Naive thymus-derived CD4-positive, alpha-beta T cell (primary cell): Measurements from ENCODE around the gene ZNF774. TPM values are rescaled to one million over a fixed set of nuclear protein-coding genes. Genes with fewer than 3 reads are reported as not detected.
A peak's percentile ranks its signal among the peaks of the same experiment; 100 is the strongest.

Experiments
- ATAC-seq: fragments of 150-1000 bp; cut with Tn5 transposase; 2 replicates; pipeline ENCODE4 v1.10.0; 2021; ENCODE audit warnings: mild to moderate bottlenecking, moderate library complexity
- CTCF ChIA-PET: fragments of 350-600 bp; sonication (Branson Sonifier 250); formaldehyde crosslinking; loops from one replicate; lab custom pipeline; 2021; ENCODE audit warnings: antibody characterized with exemption; lab: Charles Lee
- POLR2A ChIA-PET: fragments of 350-600 bp; sonication (Branson Sonifier 250); formaldehyde crosslinking; loops from one replicate; lab custom pipeline; 2021; ENCODE audit warnings: antibody characterized with exemption, inconsistent platforms; lab: Charles Lee
- DNase-seq, 9 donors: peaks; one replicate each; pipeline versions ENCODE4 v3.0.0 to v3.0.0-alpha.2; 2020 to 2022; ENCODE audit warnings: mixed read lengths in 1 of 9
- H3K27ac ChIP-seq: one replicate; pipeline ENCODE4 v1.7.0; 2013; ENCODE audit warnings: mild to moderate bottlenecking, low read depth, low read length, moderate library complexity
- H3K27me3 ChIP-seq, 2 donors: one replicate each; pipeline ENCODE4 v1.7.0; 2013; ENCODE audit warnings: low read length in 2 of 2, mild to moderate bottlenecking in 2 of 2, moderate library complexity in 2 of 2; ENCODE audit not compliant: control insufficient read depth in 2 of 2, insufficient read depth in 2 of 2
- H3K36me3 ChIP-seq, 3 experiments: 1 replicate in 2 of 3; 2 replicates in 1 of 3; pipeline ENCODE4 v1.7.0; 2013; ENCODE audit warnings: low read length in 3 of 3, mild to moderate bottlenecking in 3 of 3, moderate library complexity in 1 of 3; ENCODE audit not compliant: insufficient read depth in 3 of 3, control insufficient read depth in 2 of 3
- H3K4me1 ChIP-seq, 2 donors: one replicate each; pipeline ENCODE4 v1.7.0; 2013; ENCODE audit warnings: low read length in 2 of 2, mild to moderate bottlenecking in 2 of 2, moderate library complexity in 1 of 2; ENCODE audit not compliant: control insufficient read depth in 2 of 2, insufficient read depth in 2 of 2
- H3K4me3 ChIP-seq: 2 replicates; pipeline ENCODE4 v1.7.0; 2013; ENCODE audit warnings: mild to moderate bottlenecking, low read length
- H3K9me3 ChIP-seq, 3 experiments: 1 replicate in 2 of 3; 2 replicates in 1 of 3; pipeline ENCODE4 v1.7.0; 2013; ENCODE audit warnings: low read length in 3 of 3; ENCODE audit not compliant: control insufficient read depth in 2 of 3
- H3K27ac Mint-ChIP-seq, 9 donors: one replicate each; pipeline ENCODE4 v1.8.0; 2020 to 2022; ENCODE audit warnings: mixed read lengths in 9 of 9, mild to moderate bottlenecking in 8 of 9, moderate library complexity in 5 of 9, inconsistent platforms in 2 of 9
- H3K27me3 Mint-ChIP-seq, 5 donors: one replicate each; pipeline ENCODE4 v1.8.0; 2021 to 2022; ENCODE audit warnings: mixed read lengths in 5 of 5, mild to moderate bottlenecking in 1 of 5
- H3K36me3 Mint-ChIP-seq, 5 donors: one replicate each; pipeline ENCODE4 v1.8.0; 2020 to 2022; ENCODE audit warnings: mixed read lengths in 5 of 5, mild to moderate bottlenecking in 3 of 5, inconsistent platforms in 1 of 5
- H3K4me1 Mint-ChIP-seq, 7 donors: one replicate each; pipeline ENCODE4 v1.8.0; 2020 to 2022; ENCODE audit warnings: mixed read lengths in 7 of 7, mild to moderate bottlenecking in 3 of 7, inconsistent platforms in 1 of 7
- H3K4me3 Mint-ChIP-seq, 10 donors: one replicate each; pipeline ENCODE4 v1.8.0; 2020 to 2022; ENCODE audit warnings: mild to moderate bottlenecking in 10 of 10, mixed read lengths in 10 of 10, moderate library complexity in 6 of 10, inconsistent platforms in 2 of 10
- H3K9me3 Mint-ChIP-seq, 11 donors: one replicate each; pipeline ENCODE4 v1.8.0; 2020 to 2022; ENCODE audit warnings: mixed read lengths in 11 of 11, mild to moderate bottlenecking in 4 of 11, inconsistent platforms in 1 of 11, moderate library complexity in 1 of 11
- intact Hi-C, 2 donors: fragments of 100-400 bp; cut with micrococcal nuclease; formaldehyde crosslinking; loops; one replicate each; pipeline ENCODE4 v1.15.1; 2023
- polyA plus RNA-seq, 2 donors: library from polyadenylated mRNA; unstranded; fragments of 300-500 nt; fragmentation: Illumina TruSeq; gene quantifications; one replicate each; pipeline ENCODE4 v1.2.3, GENCODE V29; 2021
- total RNA-seq, 6 experiments: library from RNA in 5 of 6; stranded (reverse) in 5 of 6; gene quantifications; 1 replicate in 5 of 6; 2 replicates in 1 of 6; pipeline ENCODE4 v1.2.3 and lab custom pipeline; 2021 to 2026

Gene ZNF774
- total and polyA plus RNA-seq, 7 experiments from 2014 or later, result 0.08 to 2.0 (median 0.41) TPM

- peak overlapping the region; percentile 7 to 92 (median 56) for H3K27ac Mint-ChIP-seq
- Histone ChIP-seq H3K27me3 (no peaks in the 10 kb centered on the region), H3K4me3 (peak overlapping the region; percentile 11), H3K27ac (no peak overlapping the region), H3K4me1 (peaks cover 32 to 35% of the 10 kb centered on the region in 2 donors), H3K9me3 (peaks cover 0 to 10% (median 7%) of the 10 kb centered on the region in 3 experiments), H3K36me3 (no peaks in the 10 kb centered on the region)
- CTCF ChIA-PET, result interaction anchor here (1.5 kb wide), 1 partner anchor 15 kb away, joined by 8 read pairs; no protein-coding TSS in a partner anchor
- intact Hi-C loops, result loop anchor here (1.0 to 5.0 kb wide), 5 partner anchors 12 to 341 kb away; partner anchors contain the start of genes IQGAP1 (in 2 of the 2) and BLM (in 1 of the 2)
- ATAC-seq (peak; percentile 98), DNase-seq (peak in 8 of 9 donors; percentile 58 to 81 (median 74))
- peaks cover 0 to 47% (median 0%) of the 10 kb centered on the region in 5 donors for H3K36me3 Mint-ChIP-seq
- H3K4me3 Mint-ChIP-seq, result peak overlapping the region; percentile 66 to 87 (median 72)
- POLR2A ChIA-PET, result interaction anchor here (0.6 to 3.3 kb wide), 6 partner anchors 9 to 24 kb away, joined by 3 to 24 read pairs (median 5); partner anchors contain the start of gene IQGAP1
- no peaks in the 10 kb centered on the region for H3K27me3 Mint-ChIP-seq
- peaks cover 0 to 25% (median 15%) of the 10 kb centered on the region in 11 donors for H3K9me3 Mint-ChIP-seq
- peaks cover 24 to 59% (median 48%) of the 10 kb centered on the region in 7 donors for H3K4me1 Mint-ChIP-seq
Observed at GRCh38 chr15:90376789-90377188, 24.7 kb downstream of the ZNF774 start.

GRCh38 chr15:90379263-90379662 lies 27.2 kb downstream of the ZNF774 start:
- intact Hi-C loops, result loop anchor here (5.0 kb wide), 2 partner anchors 33 to 338 kb away; partner anchors contain the start of gene BLM (in 1 of the 2)
- Mint-ChIP-seq H3K27me3 (no peaks in the 10 kb centered on the region), H3K4me3 (peak overlapping the region in 3 of 10 donors; percentile 34 to 37 (median 35)), H3K4me1 (peaks cover 24 to 64% (median 48%) of the 10 kb centered on the region in 7 donors), H3K9me3 (peaks cover 0 to 25% (median 15%) of the 10 kb centered on the region in 11 donors), H3K27ac (peak overlapping the region in 1 of 9 donors; percentile 10), H3K36me3 (peaks cover 0 to 46% (median 0%) of the 10 kb centered on the region in 5 donors)
- Histone ChIP-seq H3K36me3 (no peaks in the 10 kb centered on the region), H3K4me1 (peaks cover 32 to 35% of the 10 kb centered on the region in 2 donors), H3K27ac (no peak overlapping the region), H3K4me3 (no peak overlapping the region), H3K27me3 (no peaks in the 10 kb centered on the region), H3K9me3 (peaks cover 0 to 10% (median 7%) of the 10 kb centered on the region in 3 experiments)
- DNase-seq (no peak), ATAC-seq (no peak)
- ChIA-PET CTCF (interaction anchor here (0.8 kb wide), 1 partner anchor 17 kb away, joined by 3 read pairs; no protein-coding TSS in a partner anchor), POLR2A (interaction anchor here (0.8 to 1.9 kb wide), 2 partner anchors 12 to 162 kb away, joined by 3 to 9 read pairs; no protein-coding TSS in a partner anchor)

GRCh38 chr15:90381515-90381914 lies 29.4 kb downstream of the ZNF774 start:
- no peak overlapping the region for H3K4me3 ChIP-seq
- ChIA-PET POLR2A (interaction anchor here (0.7 to 1.3 kb wide), 2 partner anchors 8 to 13 kb away, joined by 3 read pairs; no protein-coding TSS in a partner anchor), CTCF (no interaction called here)
- intact Hi-C loops, result no loop called here
- ATAC-seq (no peak), DNase-seq (no peak)
- Mint-ChIP-seq H3K4me1 (peaks cover 17 to 50% (median 32%) of the 10 kb centered on the region in 7 donors), H3K4me3 (no peak overlapping the region), H3K9me3 (peaks cover 0 to 21% (median 15%) of the 10 kb centered on the region in 11 donors), H3K27me3 (no peaks in the 10 kb centered on the region), H3K27ac (no peak overlapping the region), H3K36me3 (peaks cover 0 to 36% (median 0%) of the 10 kb centered on the region in 5 donors)
- peaks cover 22 to 23% of the 10 kb centered on the region in 2 donors for H3K4me1 ChIP-seq
- no peaks in the 10 kb centered on the region for H3K27me3 ChIP-seq
- no peaks in the 10 kb centered on the region for H3K36me3 ChIP-seq
- peaks cover 0 to 10% (median 7%) of the 10 kb centered on the region in 3 experiments for H3K9me3 ChIP-seq
- no peak overlapping the region for H3K27ac ChIP-seq

DNA sequence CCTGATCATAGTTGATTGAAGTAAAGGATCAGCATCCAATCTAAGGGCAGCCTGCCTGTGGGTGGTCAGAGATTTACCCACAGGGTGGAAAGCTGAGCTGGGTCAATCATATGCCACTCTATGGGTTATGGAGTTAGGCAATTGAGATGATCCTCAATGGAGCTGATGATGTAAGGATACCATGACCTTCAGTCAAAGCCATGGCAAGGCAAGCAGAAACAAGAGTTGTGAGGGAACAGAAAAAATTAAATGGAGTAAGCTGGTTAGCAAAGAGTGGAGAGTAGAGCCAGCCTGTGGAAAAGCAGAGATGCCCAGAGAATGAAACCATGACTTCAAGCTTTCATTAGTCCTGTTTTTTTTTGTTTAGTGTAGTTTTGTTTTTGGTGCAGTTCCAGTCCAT lies 30.2 kb downstream of the ZNF774 start:
- no peak for ATAC-seq
- H3K4me1 Mint-ChIP-seq, result peaks cover 11 to 45% (median 27%) of the 10 kb centered on the region in 7 donors
- H3K9me3 ChIP-seq, result peaks cover 0 to 10% (median 7%) of the 10 kb centered on the region in 3 experiments
- no peak for DNase-seq
- CTCF ChIA-PET, result interaction anchor here (0.6 to 0.7 kb wide), 3 partner anchors 94 to 230 kb away, joined by 3 to 6 read pairs (median 3); no protein-coding TSS in a partner anchor
- H3K27ac Mint-ChIP-seq, result peak overlapping the region in 2 of 9 donors; percentile 9 to 30
- POLR2A ChIA-PET, result interaction anchor here (0.7 to 1.3 kb wide), 2 partner anchors 8 to 17 kb away, joined by 3 to 4 read pairs; no protein-coding TSS in a partner anchor
- peaks cover 0 to 18% (median 15%) of the 10 kb centered on the region in 11 donors for H3K9me3 Mint-ChIP-seq
- no peak overlapping the region for H3K4me3 ChIP-seq
- peaks cover 15 to 16% of the 10 kb centered on the region in 2 donors for H3K4me1 ChIP-seq
- H3K36me3 Mint-ChIP-seq, result peaks cover 0 to 30% (median 0%) of the 10 kb centered on the region in 5 donors
- no peaks in the 10 kb centered on the region for H3K27me3 Mint-ChIP-seq
- H3K4me3 Mint-ChIP-seq, result no peak overlapping the region
- intact Hi-C loops, result no loop called here
- H3K36me3 ChIP-seq, result no peaks in the 10 kb centered on the region
- H3K27ac ChIP-seq, result no peak overlapping the region
- no peaks in the 10 kb centered on the region for H3K27me3 ChIP-seq

DNA sequence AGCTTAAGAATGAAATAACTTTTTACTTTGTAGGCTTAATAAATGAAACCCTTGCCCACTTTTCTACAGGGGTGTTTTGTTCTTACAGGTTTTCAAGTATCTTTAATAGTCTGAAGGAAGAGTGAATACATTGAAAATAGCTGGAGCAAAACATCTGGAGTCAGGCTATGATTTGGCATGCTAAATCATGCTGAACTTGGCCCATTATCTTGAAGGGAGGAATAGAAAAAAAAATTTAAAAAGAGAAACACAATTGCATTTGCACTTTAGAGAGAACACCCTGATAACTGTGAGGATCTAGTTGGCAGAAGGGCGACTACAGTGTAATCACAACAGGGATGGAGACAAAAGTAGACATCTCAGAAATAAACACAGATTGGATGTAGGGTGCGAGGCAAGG lies 34.1 kb downstream of the ZNF774 start:
- Mint-ChIP-seq H3K36me3 (peaks cover 8 to 12% (median 8%) of the 10 kb centered on the region in 5 donors), H3K27ac (peak overlapping the region; percentile 3 to 94 (median 75)), H3K4me1 (peaks cover 25 to 49% (median 38%) of the 10 kb centered on the region in 7 donors), H3K4me3 (peak overlapping the region in 8 of 10 donors; percentile 3 to 65 (median 40)), H3K27me3 (no peaks in the 10 kb centered on the region), H3K9me3 (peaks cover 0 to 2% (median 0%) of the 10 kb centered on the region in 11 donors)
- Histone ChIP-seq H3K27ac (no peak overlapping the region), H3K9me3 (no peaks in the 10 kb centered on the region), H3K27me3 (no peaks in the 10 kb centered on the region), H3K36me3 (peaks cover 0 to 7% (median 0%) of the 10 kb centered on the region in 3 experiments), H3K4me3 (no peak overlapping the region), H3K4me1 (peaks cover 15 to 21% of the 10 kb centered on the region in 2 donors)
- CTCF ChIA-PET, result interaction anchor here (0.7 kb wide), 1 partner anchor 24 kb away, joined by 3 read pairs; no protein-coding TSS in a partner anchor
- intact Hi-C loops, result loop anchor here in 1 of 2 donors (5.0 kb wide), 1 partner anchor 96 kb away; no protein-coding TSS in a partner anchor
- POLR2A ChIA-PET, result interaction anchor here (0.7 to 4.6 kb wide), 4 partner anchors 9 to 187 kb away, joined by 3 to 48 read pairs (median 4); no protein-coding TSS in a partner anchor
- no peak for ATAC-seq
- DNase-seq, result no peak
